HepG2 (cell line): Measurements from ENCODE around the gene TPPP2. TPM values are rescaled to one million over a fixed set of nuclear protein-coding genes. Genes with fewer than 3 reads are reported as not detected.

Source experiments
- ATAC-seq: fragments of 200-7000 bp; cut with Tn5 transposase; 3 replicates; pipeline ENCODE4 v1.9.1; 2020; ENCODE audit warnings: mild to moderate bottlenecking, moderate library complexity
- BruUV-seq: library from RNA; stranded (reverse); fragments of 400-500 nt; replicated peaks from 2 replicates; lab custom pipeline; 2021; lab: Mats Ljungman, UMichigan
- CTCF ChIA-PET: fragments of 300-600 bp; formaldehyde crosslinking; extraction: SDS; loops from one replicate; lab custom pipeline; 2021; ENCODE audit warnings: low total read pairs, inconsistent platforms, low intra/inter-chr PET ratio; lab: Yijun Ruan, JAX
- POLR2A ChIA-PET: fragments of 350-600 bp; sonication (Branson Sonifier 250); formaldehyde crosslinking; loops from one replicate; lab custom pipeline; 2020; ENCODE audit warnings: antibody characterized with exemption, inconsistent platforms; lab: Yijun Ruan, JAX
- DNase-seq: peaks from one replicate; pipeline ENCODE4 v3.0.0-alpha.2; 2015; ENCODE audit warnings: low spot score
- FAIRE-seq: peaks from 3 replicates; lab custom pipeline; 2011; peaks lifted over from hg19 to GRCh38; lab: Jason Lieb, UNC
- H2AFZ ChIP-seq: one replicate; pipeline ENCODE4 v1.6.1; 2011; ENCODE audit warnings: low read length, inconsistent platforms
- H3K27ac ChIP-seq: fragments of 300-600 bp; 3 replicates; pipeline ENCODE4 v1.8.0; 2011; ENCODE audit warnings: mixed run types, mild to moderate bottlenecking, mixed read lengths, low read length, inconsistent platforms; ENCODE audit not compliant: insufficient read depth; ENCODE audit errors: extremely low read length
- H3K27me3 ChIP-seq, 2 experiments: fragments of 200-600 bp in 1 of 2; 2 replicates in 1 of 2; 3 replicates in 1 of 2; pipeline versions ENCODE4 v1.6.0 to v1.8.0; 2011; ENCODE audit warnings: low read length in 2 of 2, mild to moderate bottlenecking in 2 of 2, moderate library complexity in 2 of 2, inconsistent platforms in 1 of 2; ENCODE audit not compliant: insufficient read depth in 2 of 2, control insufficient read depth in 1 of 2
- H3K36me3 ChIP-seq, 2 experiments: fragments of 200-600 bp in 1 of 2; replicated peaks in 1 of 2; 2 replicates in 1 of 2; 3 replicates in 1 of 2; pipeline versions ENCODE4 v1.5.1 to v1.8.0; 2011; ENCODE audit warnings: low read length in 2 of 2, inconsistent platforms in 1 of 2; ENCODE audit not compliant: insufficient read depth in 2 of 2, control insufficient read depth in 1 of 2
- H3K4me1 ChIP-seq: 2 replicates; pipeline ENCODE4 v1.5.1; 2012; ENCODE audit warnings: low read length, inconsistent platforms; ENCODE audit not compliant: insufficient read depth
- H3K4me2 ChIP-seq: 2 replicates; pipeline ENCODE4 v1.6.0; 2011; ENCODE audit warnings: low read depth, low read length, inconsistent platforms
- H3K4me3 ChIP-seq, 3 experiments: fragments of 200-600 bp in 1 of 3; sonication (generic), shearing (Covaris generic) in 1 of 3; replicated peaks in 1 of 3; 2 replicates each; pipeline ENCODE4 v1.5.1; 2011 to 2016; ENCODE audit warnings: low read length in 3 of 3, inconsistent platforms in 2 of 3, low read depth in 2 of 3, mild to moderate bottlenecking in 2 of 3, control low read depth in 1 of 3, mixed read lengths in 1 of 3; ENCODE audit not compliant: insufficient read depth in 1 of 3
- H3K79me2 ChIP-seq: one replicate; pipeline ENCODE4 v1.6.1; 2011; ENCODE audit warnings: low read length, inconsistent platforms; ENCODE audit not compliant: insufficient read depth
- H3K9ac ChIP-seq: 2 replicates; pipeline ENCODE4 v1.6.0; 2011; ENCODE audit warnings: mild to moderate bottlenecking, low read depth, low read length, inconsistent platforms; ENCODE audit not compliant: insufficient read depth
- H3K9me3 ChIP-seq: 2 replicates; pipeline ENCODE4 v1.5.1; 2012; ENCODE audit warnings: mild to moderate bottlenecking, low read length
- H4K20me1 ChIP-seq: 2 replicates; pipeline ENCODE4 v1.6.0; 2011; ENCODE audit warnings: inconsistent platforms, mild to moderate bottlenecking, low read length, moderate library complexity; ENCODE audit not compliant: insufficient read depth
- BRD4 ChIP-seq: sonication (generic); formaldehyde crosslinking; IDR thresholded peaks from 2 replicates; pipeline ENCODE4 v1.4.0; 2020; ENCODE audit warnings: missing genetic modification reagents
- TBX2 ChIP-seq: sonication (generic); formaldehyde crosslinking; IDR thresholded peaks from 2 replicates; pipeline ENCODE4 v1.5.0; 2020; ENCODE audit warnings: missing genetic modification reagents, mild to moderate bottlenecking, borderline replicate concordance
- ZNF607 ChIP-seq: sonication (generic); formaldehyde crosslinking; IDR thresholded peaks from 2 replicates; pipeline ENCODE4 v1.5.1; 2020; ENCODE audit warnings: missing genetic modification reagents, mild to moderate bottlenecking, borderline replicate concordance
- WGBS: methylation state at CpG from one replicate; pipeline ENCODE4 v1.1.6; 2017; ENCODE audit warnings: low lambda C conversion rate; 5-methylcytosine and 5-hydroxymethylcytosine counted together
- in situ Hi-C: cut with HindIII; loops from 2 replicates; pipeline ENCODE4 v1.10.0; 2017; ENCODE audit warnings: low pct_unique_long_range_greater_than_20kb; ENCODE audit not compliant: extremely low pct_ligation_motif_present
- intact Hi-C: fragments of 100-400 bp; cut with micrococcal nuclease; formaldehyde crosslinking; loops from one replicate; pipeline ENCODE4 v1.10.0; 2022; ENCODE audit not compliant: unreplicated experiment
- polyA plus RNA-seq, 8 experiments: library from polyadenylated mRNA; depleted of rRNA in 3 of 8; stranded (reverse) in 7 of 8; unstranded in 1 of 8; fragments of >200 nt; fragmentation: Illumina TruSeq in 4 of 8; extraction: Trizol in 4 of 8; gene quantifications; 2 replicates each; pipeline versions ENCODE4 v1.2.1 to v1.2.3, GENCODE V29; 2011 to 2016; ENCODE audit warnings: low read depth in 4 of 8, missing spikeins in 1 of 8, mixed read lengths in 1 of 8; ENCODE audit not compliant: insufficient read depth in 1 of 8
- total RNA-seq, 5 experiments: library from RNA; depleted of rRNA; stranded (reverse); fragments of >200 nt; fragmentation: Illumina TruSeq; extraction: Trizol; gene quantifications; 2 replicates each; pipeline ENCODE4 v1.2.3, GENCODE V29; 2016; ENCODE audit warnings: low read depth in 1 of 5
- TF ChIP-seq, protein P1 (sequence below): sonication (generic); formaldehyde crosslinking; IDR thresholded peaks from 2 replicates; pipeline ENCODE4 v1.4.0; 2020; ENCODE audit warnings: missing genetic modification reagents, borderline replicate concordance
- TF ChIP-seq, protein P2 (sequence below): sonication (generic); formaldehyde crosslinking; IDR thresholded peaks from 2 replicates; pipeline ENCODE4 v1.5.0; 2020; ENCODE audit warnings: mild to moderate bottlenecking, missing genetic modification reagents

Gene TPPP2
- total and polyA plus RNA-seq, 2 of the 13 experiments (the other 11 are each of a cell fraction or from before 2014, with no cell fraction given) = 0.58 to 4.2 TPM

DNA sequence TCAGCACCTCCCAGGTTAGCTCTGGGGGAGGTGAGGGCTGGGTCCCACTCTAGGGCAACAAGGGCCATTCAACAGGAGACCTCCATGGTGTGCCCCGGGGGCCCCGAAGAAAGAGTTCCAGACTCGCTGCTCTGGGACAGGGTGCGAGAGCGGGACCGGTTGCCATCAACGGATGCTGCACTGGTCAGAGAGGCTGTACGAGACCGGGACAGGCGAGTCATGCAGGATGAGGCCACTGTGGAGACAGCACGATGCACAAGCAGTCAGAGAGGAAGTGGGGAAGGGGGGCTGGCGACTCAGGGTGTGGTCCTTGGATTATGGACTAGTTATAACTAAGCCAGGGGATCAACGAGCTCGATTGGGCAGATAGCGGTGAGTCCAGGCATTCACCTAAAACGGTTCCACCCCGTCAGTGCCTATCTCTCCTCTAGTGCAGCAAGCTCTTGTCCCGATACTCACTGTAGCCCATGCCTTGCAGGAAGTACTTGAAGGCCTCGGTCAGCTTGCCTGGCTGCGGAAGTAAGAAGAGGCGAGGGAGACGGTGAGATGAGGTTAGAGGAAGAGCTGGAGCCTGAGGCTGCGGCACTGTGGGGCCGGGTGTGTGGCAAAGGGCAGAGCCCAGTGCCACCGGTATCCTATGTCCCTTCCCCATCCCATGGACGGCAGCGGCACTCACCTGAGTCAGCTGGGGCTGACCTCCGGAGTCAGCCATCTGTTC lies 12.3 kb upstream of the TPPP2 start:
- H3K9me3 ChIP-seq = no peaks in the 10 kb centered on the region
- intact Hi-C loops (no loop called here), in situ Hi-C loops (loop anchor here (5.0 kb wide), 1 partner anchor 85 kb away; the partner anchor contains the start of gene TMEM253)
- no peaks in the 10 kb centered on the region for H3K79me2 ChIP-seq
- TF ChIP-seq, protein P1, sequence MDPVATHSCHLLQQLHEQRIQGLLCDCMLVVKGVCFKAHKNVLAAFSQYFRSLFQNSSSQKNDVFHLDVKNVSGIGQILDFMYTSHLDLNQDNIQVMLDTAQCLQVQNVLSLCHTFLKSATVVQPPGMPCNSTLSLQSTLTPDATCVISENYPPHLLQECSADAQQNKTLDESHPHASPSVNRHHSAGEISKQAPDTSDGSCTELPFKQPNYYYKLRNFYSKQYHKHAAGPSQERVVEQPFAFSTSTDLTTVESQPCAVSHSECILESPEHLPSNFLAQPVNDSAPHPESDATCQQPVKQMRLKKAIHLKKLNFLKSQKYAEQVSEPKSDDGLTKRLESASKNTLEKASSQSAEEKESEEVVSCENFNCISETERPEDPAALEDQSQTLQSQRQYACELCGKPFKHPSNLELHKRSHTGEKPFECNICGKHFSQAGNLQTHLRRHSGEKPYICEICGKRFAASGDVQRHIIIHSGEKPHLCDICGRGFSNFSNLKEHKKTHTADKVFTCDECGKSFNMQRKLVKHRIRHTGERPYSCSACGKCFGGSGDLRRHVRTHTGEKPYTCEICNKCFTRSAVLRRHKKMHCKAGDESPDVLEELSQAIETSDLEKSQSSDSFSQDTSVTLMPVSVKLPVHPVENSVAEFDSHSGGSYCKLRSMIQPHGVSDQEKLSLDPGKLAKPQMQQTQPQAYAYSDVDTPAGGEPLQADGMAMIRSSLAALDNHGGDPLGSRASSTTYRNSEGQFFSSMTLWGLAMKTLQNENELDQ = no peak
- TF ChIP-seq TBX2 (CRISPR knock-in tag) (no peak), BRD4 (no peak)
- BruUV-seq = no TSS peak
- H4K20me1 ChIP-seq = no peaks in the 10 kb centered on the region
- no peak overlapping the region for H3K4me3 ChIP-seq
- H3K27ac ChIP-seq = no peak overlapping the region
- no peak overlapping the region for H3K4me2 ChIP-seq
- ATAC-seq (no peak), DNase-seq (no peak), FAIRE-seq (no peak)
- no peak overlapping the region for H2AFZ ChIP-seq
- H3K9ac ChIP-seq = no peak overlapping the region
- peaks cover 27% of the 10 kb centered on the region for H3K4me1 ChIP-seq
- WGBS = 91% methylated on average over 28 of the region's 28 CpGs
- ChIA-PET CTCF (interaction anchor here (1.1 to 7.1 kb wide), 2 partner anchors 21 to 74 kb away, joined by 3 to 174 read pairs; no protein-coding TSS in a partner anchor), POLR2A (interaction anchor here (1.5 to 8.0 kb wide), 4 partner anchors 22 to 53 kb away, joined by 4 to 112 read pairs (median 21); partner anchors contain the start of gene ARHGEF40)
- no peaks in the 10 kb centered on the region for H3K27me3 ChIP-seq
- peaks cover 35 to 51% of the 10 kb centered on the region in 2 experiments for H3K36me3 ChIP-seq

DNA sequence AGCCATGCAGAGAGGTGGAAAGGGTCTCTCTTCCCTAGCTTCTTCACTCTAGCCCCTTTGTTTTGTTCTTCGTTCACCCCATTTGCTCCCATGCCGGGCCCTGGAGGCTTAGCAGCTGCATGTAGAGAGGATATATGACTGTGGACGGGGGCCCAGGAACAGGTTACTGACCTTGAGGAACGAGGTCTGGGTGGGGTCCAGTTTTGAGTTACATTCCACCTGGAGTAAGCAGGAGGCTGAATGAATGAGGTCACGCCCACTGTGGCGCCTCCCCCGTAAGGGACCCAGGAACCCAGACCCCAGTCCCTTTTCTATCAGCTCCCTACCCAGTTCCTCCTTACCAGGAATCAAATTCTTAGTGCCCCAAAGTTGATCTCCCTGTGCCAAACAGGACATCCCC lies 11.7 kb upstream of the TPPP2 start:
- H3K79me2 ChIP-seq = peaks cover 4% of the 10 kb centered on the region
- intact Hi-C loops = no loop called here
- in situ Hi-C loops = loop anchor here (5.0 kb wide), 1 partner anchor 84 kb away; the partner anchor contains the start of gene TMEM253
- TF ChIP-seq, protein P2, sequence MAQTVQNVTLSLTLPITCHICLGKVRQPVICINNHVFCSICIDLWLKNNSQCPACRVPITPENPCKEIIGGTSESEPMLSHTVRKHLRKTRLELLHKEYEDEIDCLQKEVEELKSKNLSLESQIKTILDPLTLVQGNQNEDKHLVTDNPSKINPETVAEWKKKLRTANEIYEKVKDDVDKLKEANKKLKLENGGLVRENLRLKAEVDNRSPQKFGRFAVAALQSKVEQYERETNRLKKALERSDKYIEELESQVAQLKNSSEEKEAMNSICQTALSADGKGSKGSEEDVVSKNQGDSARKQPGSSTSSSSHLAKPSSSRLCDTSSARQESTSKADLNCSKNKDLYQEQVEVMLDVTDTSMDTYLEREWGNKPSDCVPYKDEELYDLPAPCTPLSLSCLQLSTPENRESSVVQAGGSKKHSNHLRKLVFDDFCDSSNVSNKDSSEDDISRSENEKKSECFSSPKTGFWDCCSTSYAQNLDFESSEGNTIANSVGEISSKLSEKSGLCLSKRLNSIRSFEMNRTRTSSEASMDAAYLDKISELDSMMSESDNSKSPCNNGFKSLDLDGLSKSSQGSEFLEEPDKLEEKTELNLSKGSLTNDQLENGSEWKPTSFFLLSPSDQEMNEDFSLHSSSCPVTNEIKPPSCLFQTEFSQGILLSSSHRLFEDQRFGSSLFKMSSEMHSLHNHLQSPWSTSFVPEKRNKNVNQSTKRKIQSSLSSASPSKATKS (CRISPR knock-in tag) = no peak
- TF ChIP-seq ZNF607 (CRISPR knock-in tag) = no peak
- no TSS peak for BruUV-seq
- H3K4me3 ChIP-seq = no peak overlapping the region
- FAIRE-seq = no peak
- CTCF ChIA-PET = interaction anchor here (1.1 kb wide), 1 partner anchor 21 kb away, joined by 3 read pairs; no protein-coding TSS in a partner anchor
- POLR2A ChIA-PET = interaction anchor here (1.5 to 8.0 kb wide), 2 partner anchors 21 to 37 kb away, joined by 4 to 112 read pairs; no protein-coding TSS in a partner anchor
- ATAC-seq = no peak
- no peaks in the 10 kb centered on the region for H3K9me3 ChIP-seq
- no peaks in the 10 kb centered on the region for H3K27me3 ChIP-seq
- no peak overlapping the region for H3K27ac ChIP-seq
- DNase-seq = no peak
- peaks cover 33% of the 10 kb centered on the region for H3K4me1 ChIP-seq
- no peak overlapping the region for H2AFZ ChIP-seq
- peaks cover 35 to 51% of the 10 kb centered on the region in 2 experiments for H3K36me3 ChIP-seq
- H4K20me1 ChIP-seq = no peaks in the 10 kb centered on the region
- H3K4me2 ChIP-seq = no peak overlapping the region
- whole genome bisulfite sequencing = 95% methylated on average over 7 of the region's 7 CpGs
- H3K9ac ChIP-seq = no peak overlapping the region
